ENCODE data around the gene WDR81.
"Not testable (repeated sequence)": the region's sequence is repeated elsewhere in the genome, so short reads cannot be mapped to it uniquely, and the experiment has no call there.

WDR81 gene

GRCh38 chr17:1754430-1755112 is 30.1 kb downstream of the WDR81 start:
- DNase-seq (ENCODE audit: low read depth), result no peak

GRCh38 chr17:1755252-1755826 is 30.8 kb downstream of the WDR81 start:
- no peak for DNase-seq (ENCODE audit: low read depth)

- DNase-seq (ENCODE audit: low read depth), result no peak
Measured at GRCh38 chr17:1755827-1756262, 31.3 kb downstream of the WDR81 start.

GRCh38 chr17:1758807-1759206 is 34.3 kb downstream of the WDR81 start:
- no peak for DNase-seq (ENCODE audit: low read depth)

- no peak for DNase-seq (ENCODE audit: low read depth)
Measured at GRCh38 chr17:1759529-1759928, 35.0 kb downstream of the WDR81 start.

GRCh38 chr17:1762233-1762900 is 37.9 kb downstream of the WDR81 start:
- DNase-seq (ENCODE audit: low read depth), result no peak

- DNase-seq (ENCODE audit: low read depth), result peak; percentile 41
Measured at GRCh38 chr17:1762901-1763898, 38.7 kb downstream of the WDR81 start.

- DNase-seq (ENCODE audit: low read depth), result peak; percentile 56
Measured at GRCh38 chr17:1764284-1764683, 39.8 kb downstream of the WDR81 start.

- DNase-seq (ENCODE audit: low read depth), result not testable (repeated sequence)
Measured at GRCh38 chr17:1764705-1765104, 40.2 kb downstream of the WDR81 start.

GRCh38 chr17:1765576-1765975 is 41.1 kb downstream of the WDR81 start:
- DNase-seq (ENCODE audit: low read depth), result no peak

GRCh38 chr17:1766382-1767135 is 42.1 kb downstream of the WDR81 start:
- no peak for DNase-seq (ENCODE audit: low read depth)

GRCh38 chr17:1767358-1767757 is 42.9 kb downstream of the WDR81 start:
- DNase-seq (ENCODE audit: low read depth), result no peak

- DNase-seq (ENCODE audit: low read depth), result no peak
Measured at GRCh38 chr17:1769822-1770477, 45.4 kb downstream of the WDR81 start.

- DNase-seq (ENCODE audit: low read depth), result not testable (repeated sequence)
Measured at GRCh38 chr17:1773000-1773695, 48.6 kb downstream of the WDR81 start.

GRCh38 chr17:1773696-1774181 is 49.2 kb downstream of the WDR81 start:
- DNase-seq (ENCODE audit: low read depth), result no peak

- no peak for DNase-seq (ENCODE audit: low read depth)
Measured at GRCh38 chr17:1774390-1775176, 50.1 kb downstream of the WDR81 start.

GRCh38 chr17:1776328-1776727 is 51.8 kb downstream of the WDR81 start:
- no peak for DNase-seq (ENCODE audit: low read depth)

GRCh38 chr17:1776857-1777256 is 52.4 kb downstream of the WDR81 start:
- no peak for DNase-seq (ENCODE audit: low read depth)

GRCh38 chr17:1779571-1780131 is 55.1 kb downstream of the WDR81 start:
- peak; percentile 92 for DNase-seq (ENCODE audit: low read depth)

Data from GM04503 (cell line).